ENCODE results near the gene JMJD8.

Gene JMJD8

GRCh38 chr16:684071-684794, at the start of gene JMJD8:
JMJD8 (minus strand) TSS chr16:684334; CDS start chr16:684319, 15 bp downstream.
- H3K27ac ChIP-seq = peak within 1 kb of the TSS; percentile 98
- TF ChIP-seq, protein P1, sequence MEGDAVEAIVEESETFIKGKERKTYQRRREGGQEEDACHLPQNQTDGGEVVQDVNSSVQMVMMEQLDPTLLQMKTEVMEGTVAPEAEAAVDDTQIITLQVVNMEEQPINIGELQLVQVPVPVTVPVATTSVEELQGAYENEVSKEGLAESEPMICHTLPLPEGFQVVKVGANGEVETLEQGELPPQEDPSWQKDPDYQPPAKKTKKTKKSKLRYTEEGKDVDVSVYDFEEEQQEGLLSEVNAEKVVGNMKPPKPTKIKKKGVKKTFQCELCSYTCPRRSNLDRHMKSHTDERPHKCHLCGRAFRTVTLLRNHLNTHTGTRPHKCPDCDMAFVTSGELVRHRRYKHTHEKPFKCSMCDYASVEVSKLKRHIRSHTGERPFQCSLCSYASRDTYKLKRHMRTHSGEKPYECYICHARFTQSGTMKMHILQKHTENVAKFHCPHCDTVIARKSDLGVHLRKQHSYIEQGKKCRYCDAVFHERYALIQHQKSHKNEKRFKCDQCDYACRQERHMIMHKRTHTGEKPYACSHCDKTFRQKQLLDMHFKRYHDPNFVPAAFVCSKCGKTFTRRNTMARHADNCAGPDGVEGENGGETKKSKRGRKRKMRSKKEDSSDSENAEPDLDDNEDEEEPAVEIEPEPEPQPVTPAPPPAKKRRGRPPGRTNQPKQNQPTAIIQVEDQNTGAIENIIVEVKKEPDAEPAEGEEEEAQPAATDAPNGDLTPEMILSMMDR (IDR thresholded peaks at IDR 0.05) = no peak
- no peak for TF ChIP-seq ZFX (IDR thresholded peaks at IDR 0.05; ENCODE audit: borderline replicate concordance)

- TF ChIP-seq, protein P1 (IDR thresholded peaks at IDR 0.05) = peak; percentile 80
- TF ChIP-seq ZFX (IDR thresholded peaks at IDR 0.05; ENCODE audit: borderline replicate concordance) = no peak
- no peak overlapping the region for H3K27ac ChIP-seq
These were observed 49.5 kb upstream of the JMJD8 start for GRCh38 chr16:733382-734207.

DNA sequence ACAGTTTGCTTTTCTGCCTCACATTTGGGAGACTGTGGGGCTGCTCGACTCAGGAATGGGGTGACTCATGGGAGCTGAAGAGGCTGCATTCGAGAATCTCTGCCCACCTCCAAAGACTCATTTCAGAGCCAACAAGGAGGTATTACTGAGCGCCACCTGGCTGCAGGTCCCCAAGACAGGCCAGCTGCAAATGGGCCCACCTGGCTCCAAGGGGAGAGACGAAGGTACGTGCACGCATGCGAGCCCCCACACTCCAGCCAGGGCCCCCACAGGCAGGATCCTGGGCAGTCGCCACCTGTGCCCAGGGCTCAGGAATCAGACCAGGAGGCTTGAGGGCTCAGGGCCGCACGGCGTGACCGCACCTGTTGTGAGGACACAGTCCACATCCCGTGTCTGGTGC, 48.8 kb upstream of the JMJD8 start:
- TF ChIP-seq, protein P1 (IDR thresholded peaks at IDR 0.05) = no peak
- TF ChIP-seq ZFX (IDR thresholded peaks at IDR 0.05; ENCODE audit: borderline replicate concordance) = no peak
- no peak overlapping the region for H3K27ac ChIP-seq

GRCh38 chr16:732332-732731, 48.2 kb upstream of the JMJD8 start:
- TF ChIP-seq, protein P1 (IDR thresholded peaks at IDR 0.05) = no peak
- no peak for TF ChIP-seq ZFX (IDR thresholded peaks at IDR 0.05; ENCODE audit: borderline replicate concordance)
- peak overlapping the region; percentile 99 for H3K27ac ChIP-seq

DNA sequence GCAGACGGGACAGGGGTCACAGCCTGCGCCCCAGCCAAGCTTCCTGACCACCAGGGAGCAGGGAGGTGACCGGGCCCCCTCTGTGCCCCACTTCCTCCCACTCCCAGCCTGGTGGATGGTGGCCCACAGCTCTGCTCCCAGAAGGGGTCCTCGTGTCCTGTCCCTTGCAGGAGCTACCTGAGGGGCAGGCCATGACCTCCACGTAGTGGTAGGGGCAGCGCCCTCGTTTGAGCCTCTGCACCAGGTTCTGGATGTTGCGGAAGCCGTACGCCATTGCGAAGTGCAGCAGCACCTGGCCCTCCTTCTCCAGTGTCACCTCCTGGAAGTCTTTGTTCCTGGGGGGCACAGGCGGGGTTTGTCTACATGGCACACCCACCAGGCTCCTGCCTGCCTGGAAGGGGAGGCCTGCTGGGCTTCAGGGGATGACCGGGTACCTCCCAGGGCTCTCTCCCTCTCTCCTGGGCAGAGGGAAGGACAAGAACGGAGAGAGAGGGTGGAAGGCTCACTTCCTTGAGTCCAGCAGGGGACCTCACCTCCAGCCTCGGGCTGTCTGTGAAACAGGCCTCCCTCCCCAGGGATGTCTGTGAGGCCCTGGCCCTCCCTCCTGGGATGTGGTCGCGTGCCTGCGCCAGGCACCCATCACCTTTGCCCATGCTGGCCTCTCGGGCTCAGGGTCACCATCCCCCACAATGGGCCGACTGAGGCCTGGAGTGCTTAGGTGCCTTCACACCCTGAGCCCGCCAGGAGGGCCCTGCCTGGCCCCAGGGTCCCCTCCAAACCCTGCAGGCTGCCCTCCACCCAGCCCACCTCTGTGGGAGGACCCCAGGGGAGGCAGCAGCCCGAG, 46.8 kb upstream of the JMJD8 start:
- peak overlapping the region; percentile 99 for H3K27ac ChIP-seq

GRCh38 chr16:729768-730665, 45.9 kb upstream of the JMJD8 start:
- no peak for TF ChIP-seq ZFX (IDR thresholded peaks at IDR 0.05; ENCODE audit: borderline replicate concordance)
- TF ChIP-seq, protein P1 (IDR thresholded peaks at IDR 0.05) = no peak
- H3K27ac ChIP-seq = peak overlapping the region; percentile 99

More for the DNA sequence above, 46.8 kb upstream of the JMJD8 start:
- TF ChIP-seq, protein P1 (IDR thresholded peaks at IDR 0.05) = no peak
- TF ChIP-seq ZFX (IDR thresholded peaks at IDR 0.05; ENCODE audit: borderline replicate concordance) = no peak
